ENCODE results near the gene PLS3.

GRCh38 chrX:115521741-115522140 lies 39.2 kb upstream of the PLS3 start:
- no peak for TF ChIP-seq POLR2A (IDR thresholded peaks at IDR 0.05)
- TF ChIP-seq, protein P1, sequence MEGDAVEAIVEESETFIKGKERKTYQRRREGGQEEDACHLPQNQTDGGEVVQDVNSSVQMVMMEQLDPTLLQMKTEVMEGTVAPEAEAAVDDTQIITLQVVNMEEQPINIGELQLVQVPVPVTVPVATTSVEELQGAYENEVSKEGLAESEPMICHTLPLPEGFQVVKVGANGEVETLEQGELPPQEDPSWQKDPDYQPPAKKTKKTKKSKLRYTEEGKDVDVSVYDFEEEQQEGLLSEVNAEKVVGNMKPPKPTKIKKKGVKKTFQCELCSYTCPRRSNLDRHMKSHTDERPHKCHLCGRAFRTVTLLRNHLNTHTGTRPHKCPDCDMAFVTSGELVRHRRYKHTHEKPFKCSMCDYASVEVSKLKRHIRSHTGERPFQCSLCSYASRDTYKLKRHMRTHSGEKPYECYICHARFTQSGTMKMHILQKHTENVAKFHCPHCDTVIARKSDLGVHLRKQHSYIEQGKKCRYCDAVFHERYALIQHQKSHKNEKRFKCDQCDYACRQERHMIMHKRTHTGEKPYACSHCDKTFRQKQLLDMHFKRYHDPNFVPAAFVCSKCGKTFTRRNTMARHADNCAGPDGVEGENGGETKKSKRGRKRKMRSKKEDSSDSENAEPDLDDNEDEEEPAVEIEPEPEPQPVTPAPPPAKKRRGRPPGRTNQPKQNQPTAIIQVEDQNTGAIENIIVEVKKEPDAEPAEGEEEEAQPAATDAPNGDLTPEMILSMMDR (IDR thresholded peaks at IDR 0.05), result no peak
